GM21737 (cell line): ENCODE results near the gene SOX5.

Experiments
- ATAC-seq: cut with Tn5 transposase; IDR thresholded peaks from one replicate; pipeline ENCODE4 v1.9.1; 2021; ENCODE audit warnings: mild to moderate bottlenecking, moderate library complexity; ENCODE audit not compliant: unreplicated experiment

SOX5 gene

DNA sequence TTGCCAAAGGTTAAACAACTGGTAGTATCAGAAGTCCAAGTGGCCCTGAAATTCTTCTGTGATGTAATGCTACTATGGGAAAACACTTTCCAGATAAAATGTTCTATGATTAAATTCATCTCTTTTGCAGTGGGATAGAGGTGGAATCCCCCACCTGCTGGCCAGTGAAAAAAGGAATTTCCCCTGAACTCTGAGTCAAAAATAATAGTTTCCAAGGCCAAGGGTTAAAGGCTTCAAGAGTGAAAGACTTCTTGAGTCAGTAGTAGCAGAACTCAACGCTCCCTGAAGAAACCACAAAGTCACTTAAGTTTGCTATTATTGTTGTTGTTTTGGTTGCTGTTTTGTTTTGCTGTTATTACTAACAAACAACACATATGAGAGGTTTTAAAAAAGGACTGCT, 330.8 kb downstream of the SOX5 start:
- peak; percentile 47 for ATAC-seq

DNA sequence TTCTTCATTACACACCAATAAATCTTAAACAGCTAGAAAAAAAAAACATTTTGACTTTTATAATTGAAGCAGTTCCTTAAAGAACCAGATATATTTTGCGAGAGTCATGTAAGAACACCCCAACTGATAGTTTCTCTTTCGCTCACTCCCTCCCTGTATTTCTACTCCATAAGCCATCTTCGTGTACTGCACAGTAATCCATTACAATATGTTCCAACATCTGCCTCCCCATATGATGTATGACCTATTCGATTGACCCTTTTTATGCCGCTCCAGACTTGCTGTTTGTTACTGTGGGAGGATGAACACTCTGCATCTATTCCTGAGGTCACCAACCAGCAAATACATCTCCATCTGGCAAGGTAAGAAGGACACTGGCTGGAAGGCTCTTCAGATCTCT, 331.7 kb downstream of the SOX5 start:
- ATAC-seq: no peak

DNA sequence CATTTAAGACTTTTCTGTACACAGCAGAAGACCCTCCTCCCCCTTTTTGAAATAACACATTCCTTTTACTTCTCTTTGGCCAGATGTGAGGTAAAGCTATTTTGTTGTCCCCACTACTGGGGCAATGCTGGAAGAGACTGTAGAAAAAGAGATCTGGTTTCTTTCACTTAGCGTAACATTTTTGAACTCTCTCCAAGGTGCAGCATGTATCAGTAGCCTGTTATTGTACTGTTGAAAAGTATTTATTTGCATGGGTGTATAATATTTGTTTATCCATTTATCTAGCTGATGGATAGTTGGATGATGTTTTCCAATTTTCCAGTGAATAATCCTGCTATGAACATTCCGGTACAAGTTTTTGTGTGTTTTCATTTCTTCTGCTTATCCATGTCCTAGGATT, 335.2 kb downstream of the SOX5 start:
- no peak for ATAC-seq

DNA sequence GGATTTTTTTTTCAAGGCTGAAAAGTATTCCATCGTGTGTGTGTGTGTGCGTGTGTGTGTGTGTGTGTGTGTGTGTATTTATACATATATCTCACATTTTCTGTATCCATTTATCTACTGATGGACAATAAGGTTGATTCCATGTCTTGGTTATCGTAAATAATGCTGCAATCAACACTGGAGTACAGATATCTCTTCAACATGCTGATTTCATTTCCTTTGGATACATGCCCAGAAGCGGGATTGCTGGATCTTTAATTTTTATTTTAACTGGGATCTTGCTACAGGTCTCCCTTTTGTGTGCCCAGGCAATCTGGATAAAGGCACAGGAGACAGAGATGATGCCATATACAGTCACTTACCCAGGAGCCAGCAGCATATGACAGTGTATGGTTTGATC, 338.1 kb downstream of the SOX5 start:
- ATAC-seq: no peak

DNA sequence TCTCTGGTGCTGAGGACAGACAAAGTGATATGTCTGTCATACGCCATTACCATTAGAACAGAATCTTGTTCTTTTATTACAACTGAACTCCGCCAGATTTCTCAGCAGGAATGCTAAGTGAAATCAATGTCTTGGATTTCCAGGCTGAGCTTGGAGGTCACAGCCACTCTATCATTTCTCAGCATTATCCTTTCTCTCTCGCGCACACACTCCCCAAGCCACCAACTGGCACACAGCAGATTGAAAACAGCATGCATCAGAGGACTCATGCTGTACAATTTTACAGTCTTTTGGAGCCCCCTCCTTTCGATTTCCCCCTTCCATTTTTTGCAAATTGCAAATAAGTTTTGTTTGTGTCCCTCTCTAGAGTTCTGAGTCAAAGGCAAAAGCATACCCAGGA, 348.6 kb downstream of the SOX5 start:
- ATAC-seq: no peak

DNA sequence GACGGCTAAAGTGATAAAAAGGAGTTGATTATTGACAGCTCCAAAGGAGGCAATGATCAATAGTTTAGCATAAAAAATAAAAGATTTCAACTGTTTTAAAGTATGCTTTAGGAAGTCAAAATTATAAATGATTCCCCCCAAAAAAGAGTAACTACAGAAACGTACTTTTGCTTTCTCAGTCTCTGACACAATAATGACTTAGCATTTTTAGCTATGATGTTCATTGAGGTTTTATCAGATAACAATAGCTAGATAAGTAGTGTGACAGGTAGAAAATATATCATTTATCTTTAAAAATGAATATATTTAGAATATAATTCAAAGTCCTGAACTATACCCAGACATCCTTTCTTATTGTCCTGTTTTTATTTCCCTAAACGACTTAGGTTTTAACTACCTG, 352.9 kb downstream of the SOX5 start:
- ATAC-seq: no peak

DNA sequence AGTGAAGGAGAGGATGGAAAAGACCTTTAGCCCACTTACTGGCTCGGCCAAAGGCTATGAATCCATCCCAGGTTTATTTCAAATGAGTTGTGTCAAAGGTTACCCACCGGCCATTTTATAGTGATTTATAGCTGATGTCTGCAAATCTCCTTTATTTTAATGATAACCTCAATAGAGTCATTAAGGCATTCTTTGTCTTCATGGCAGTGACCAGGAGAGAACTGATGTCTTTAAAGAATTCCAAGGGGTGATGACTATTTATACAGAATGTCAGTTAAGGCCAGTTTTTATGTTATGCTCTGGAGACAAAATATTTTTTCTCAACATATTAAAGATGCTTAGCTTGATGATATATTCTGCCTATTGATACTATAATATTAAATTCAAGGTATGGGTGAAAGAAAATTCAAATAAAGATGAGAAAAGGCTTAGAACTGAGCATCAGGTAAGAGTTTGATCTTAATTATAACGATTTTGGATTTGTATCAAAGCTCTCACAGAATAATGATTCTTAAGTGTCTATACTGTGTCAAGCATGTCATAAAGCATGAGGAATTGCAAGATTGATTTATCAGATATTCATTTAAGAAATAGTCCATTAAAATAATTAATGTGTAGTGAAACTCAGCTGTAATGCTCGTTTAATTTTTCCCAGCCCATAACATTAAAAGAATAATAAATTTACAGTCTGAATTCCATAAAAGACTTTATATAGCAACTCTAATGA, 361.5 kb downstream of the SOX5 start:
- no peak for ATAC-seq

DNA sequence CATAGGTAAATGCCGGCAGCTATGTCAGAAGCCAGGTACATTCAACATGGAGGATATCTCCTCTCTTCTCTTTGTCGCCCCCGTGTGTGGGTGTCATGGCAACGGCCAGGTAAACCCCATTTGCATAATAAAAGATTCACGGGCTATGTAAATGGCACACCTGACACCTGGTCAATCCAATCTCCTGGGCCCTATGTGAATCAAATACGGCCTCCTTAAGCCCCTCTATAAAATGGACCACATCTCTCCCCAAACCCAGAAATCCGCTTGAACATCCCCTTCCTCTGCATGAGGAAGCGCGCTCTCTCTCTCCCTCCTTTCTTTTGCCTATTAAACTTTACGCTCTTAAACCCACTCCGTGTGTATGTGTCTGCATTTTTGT, 363.7 kb downstream of the SOX5 start:
- ATAC-seq: no peak

DNA sequence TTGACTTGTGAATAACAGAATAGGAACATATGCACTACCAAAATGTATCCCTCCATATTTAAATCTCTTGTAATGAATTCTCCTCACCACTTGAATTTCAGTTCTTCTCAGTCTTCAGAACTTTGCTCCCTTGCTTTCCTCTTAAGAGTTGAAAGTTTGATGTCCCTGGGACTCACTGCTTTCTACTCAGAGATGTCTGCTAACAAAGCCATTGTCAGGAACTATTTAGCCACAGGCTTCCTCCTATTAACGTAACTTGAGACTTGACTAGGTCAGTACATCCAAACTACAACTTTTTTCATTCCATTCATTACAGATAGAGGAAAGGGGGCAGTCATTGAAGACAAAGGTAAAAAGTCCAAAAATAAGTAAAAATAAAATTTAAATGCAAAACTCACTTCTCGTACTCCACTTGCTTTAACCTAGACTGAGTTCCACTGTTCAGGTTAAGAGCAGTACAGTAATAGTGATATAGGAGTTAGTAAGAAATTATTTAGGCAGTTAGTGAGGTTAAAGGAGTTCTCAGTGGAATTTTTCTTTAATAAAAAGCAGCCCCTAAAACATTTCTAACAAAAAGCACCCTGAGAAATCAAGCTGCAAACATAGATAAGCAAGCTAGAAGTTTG, 364.2 kb downstream of the SOX5 start:
- no peak for ATAC-seq

DNA sequence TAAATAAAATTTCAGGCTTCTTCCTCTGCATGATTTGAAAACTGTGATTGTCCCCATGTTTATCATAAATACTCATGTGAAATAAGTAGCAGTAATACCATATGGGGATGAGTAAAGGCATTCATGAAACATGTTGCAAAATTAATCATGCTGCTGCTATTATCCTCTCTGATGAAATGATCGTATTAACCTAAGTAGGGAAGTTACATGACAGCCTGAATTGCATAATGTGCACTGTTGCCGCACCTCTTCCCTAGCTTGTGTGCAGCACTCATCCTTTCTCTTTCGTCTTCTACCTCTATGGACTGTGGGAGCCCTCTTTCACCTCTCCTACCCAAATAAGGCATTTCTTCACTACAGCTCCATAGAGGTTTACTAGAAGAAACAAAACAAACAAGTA, 367.6 kb downstream of the SOX5 start:
- ATAC-seq: no peak

DNA sequence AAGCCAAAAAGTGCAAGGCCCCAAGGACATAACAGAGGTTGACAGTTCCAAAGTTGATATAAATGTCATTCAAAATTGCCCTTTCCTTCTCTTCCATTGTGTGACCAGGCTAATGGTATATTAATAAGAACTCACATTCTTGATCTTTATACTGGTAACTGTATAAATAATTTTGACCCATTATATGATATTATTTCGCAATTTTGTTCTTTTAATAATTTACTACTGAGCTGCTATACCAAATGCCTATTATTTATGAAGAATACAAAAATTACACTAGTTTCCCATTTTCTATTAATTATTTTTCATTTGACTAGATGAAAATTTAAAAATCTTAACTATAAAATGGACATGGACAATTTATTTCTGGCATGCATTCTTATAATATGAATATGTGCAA, 370.2 kb downstream of the SOX5 start:
- no peak for ATAC-seq

DNA sequence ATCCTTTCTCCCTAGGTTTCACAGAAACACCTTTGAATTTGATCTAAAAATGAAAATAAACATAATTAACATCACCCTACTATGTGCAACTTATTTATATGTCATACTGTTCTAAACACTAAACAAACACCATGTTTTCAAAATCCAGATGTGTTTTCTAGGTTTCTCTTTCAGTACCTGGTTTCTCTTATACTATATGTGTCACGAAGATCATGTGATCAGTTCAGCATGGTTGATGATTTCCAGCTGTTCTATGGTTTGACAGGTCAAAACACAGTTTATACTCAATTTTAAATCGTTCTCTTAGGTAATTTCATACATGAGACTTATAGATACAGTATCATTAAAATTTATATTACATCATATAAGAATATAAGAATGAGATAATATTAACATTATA, 373.1 kb downstream of the SOX5 start:
- ATAC-seq: peak; percentile 75

DNA sequence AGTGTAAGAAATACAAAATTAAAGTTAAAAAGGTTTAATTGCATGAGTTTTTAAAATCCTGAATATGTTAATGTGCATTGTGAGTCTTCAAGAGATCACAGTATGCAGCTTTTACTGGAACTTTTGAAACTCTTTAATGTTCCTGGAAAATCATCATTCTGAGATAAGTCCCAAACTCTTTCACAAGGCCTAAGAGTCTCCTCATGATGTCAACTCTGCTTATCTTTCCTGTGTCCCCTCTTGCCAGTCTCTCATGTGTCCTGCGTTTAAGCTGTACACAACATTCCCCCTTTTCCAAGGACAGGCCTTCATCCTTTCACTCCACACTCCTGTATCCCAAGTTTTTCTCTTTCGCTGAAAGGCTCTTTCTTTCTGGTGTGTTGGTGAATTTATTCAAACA, 380.1 kb downstream of the SOX5 start:
- no peak for ATAC-seq

DNA sequence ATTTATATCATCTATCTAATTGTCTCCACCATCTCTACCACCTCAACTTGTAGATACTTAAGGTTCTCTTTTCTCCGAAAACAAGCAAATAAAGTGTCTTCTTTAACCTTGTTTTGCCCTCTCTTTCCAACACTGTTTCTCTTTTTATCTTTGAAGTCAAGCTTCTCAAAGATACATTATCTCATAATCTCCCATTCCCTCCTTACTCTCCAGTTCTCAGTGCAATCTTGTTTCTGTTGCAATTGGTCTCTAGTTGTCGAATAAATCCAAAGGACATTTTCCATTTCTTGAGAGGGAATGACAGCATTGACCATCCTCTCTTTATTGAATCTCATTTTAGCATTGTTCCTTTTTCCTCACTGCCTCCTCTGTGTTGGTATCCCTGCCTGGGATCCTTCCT, 383.3 kb downstream of the SOX5 start:
- ATAC-seq: no peak

DNA sequence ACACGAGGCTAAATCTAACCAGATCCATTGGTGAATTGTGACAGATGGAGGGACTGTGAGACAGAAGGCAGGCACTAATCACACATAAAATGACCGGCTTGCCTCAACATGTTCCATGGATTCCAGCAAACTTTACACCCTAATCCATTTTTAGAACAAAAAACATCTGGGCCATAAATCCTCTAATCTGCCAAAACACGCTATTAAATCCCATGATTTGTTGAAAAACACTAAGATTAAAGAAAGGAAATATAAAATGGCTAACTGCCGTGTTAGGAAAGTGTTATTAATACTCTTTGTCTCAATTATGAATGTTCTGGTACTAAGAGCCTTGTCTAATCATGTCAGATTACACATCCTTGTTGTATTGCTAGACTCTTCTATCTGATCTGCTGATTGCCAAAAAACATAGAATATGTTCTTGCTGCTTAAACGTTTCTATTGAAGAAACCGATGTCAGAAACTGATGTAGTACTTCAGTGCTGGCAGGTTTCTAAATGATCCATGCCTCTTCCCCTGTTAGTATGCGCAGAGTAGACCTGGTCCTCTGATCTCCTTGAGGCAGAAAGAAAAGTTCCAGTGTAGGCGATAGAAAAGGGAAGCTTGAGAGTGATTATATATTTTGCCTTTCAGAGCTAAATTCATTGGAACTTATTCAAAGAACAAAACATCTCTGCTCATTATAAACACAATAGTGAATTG, 384.9 kb downstream of the SOX5 start:
- no peak for ATAC-seq

DNA sequence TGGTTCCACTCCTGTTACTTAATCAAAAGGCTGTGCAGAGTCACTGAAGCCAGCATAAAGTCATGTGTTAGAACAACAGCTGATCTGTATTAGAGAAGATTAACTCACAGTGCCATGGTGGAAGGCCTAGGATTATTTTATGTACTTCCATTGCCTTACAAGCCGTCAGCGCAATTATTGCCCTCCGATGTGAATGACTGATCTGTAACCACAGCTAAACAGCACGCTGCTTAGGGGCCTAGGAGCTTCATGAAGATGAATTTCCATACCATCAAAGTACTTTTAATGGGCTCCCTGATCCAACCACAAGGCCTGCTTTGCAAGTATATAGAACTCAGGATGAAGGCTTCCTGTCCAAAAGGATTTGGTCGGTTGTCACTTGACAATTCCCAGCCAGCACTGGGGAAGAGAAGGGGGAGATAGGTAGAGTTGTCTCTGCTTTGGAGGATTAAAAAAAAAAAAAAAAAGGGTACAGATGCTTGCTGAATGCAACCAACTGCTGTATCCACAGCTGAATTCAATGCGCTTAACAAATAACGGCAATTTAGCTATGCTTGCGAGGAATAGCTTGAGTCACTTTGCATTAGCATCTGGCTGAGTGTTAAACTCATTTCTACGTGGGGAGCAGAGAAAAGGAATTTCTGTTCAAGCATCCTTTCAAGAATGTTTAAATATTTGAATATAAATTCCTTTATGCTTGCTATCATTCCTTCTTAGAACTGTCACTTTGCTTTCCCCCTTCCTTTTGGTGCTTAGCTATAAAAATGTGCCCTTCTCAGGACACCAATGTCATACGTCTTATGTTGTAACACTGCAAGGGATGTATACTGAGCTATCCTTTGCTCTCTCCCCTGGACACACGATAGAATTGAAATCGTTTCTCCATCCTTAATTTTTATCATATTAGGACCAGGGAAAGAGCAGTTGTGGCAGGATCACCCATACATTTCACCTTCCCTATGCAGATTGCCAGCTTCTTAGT, 387.8 kb downstream of the SOX5 start:
- ATAC-seq: no peak

DNA sequence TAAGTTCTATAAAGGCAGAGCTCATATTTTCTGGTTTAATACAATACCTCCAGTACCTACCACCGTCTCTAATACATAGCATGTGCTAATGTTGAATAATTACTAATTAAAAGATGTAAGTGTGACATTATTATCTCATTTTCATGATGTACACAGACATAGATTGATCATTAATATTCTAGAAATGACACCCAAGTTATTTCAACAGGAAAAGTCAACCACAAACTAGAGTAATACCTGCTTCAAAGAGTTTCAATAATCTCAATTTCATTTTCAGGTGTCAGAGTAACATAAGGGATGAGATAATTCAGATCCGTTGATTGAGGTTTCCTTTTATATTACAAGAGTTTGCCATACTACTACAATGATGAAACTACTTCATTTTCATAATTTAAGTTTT, 388.9 kb downstream of the SOX5 start:
- ATAC-seq: peak; percentile 90

DNA sequence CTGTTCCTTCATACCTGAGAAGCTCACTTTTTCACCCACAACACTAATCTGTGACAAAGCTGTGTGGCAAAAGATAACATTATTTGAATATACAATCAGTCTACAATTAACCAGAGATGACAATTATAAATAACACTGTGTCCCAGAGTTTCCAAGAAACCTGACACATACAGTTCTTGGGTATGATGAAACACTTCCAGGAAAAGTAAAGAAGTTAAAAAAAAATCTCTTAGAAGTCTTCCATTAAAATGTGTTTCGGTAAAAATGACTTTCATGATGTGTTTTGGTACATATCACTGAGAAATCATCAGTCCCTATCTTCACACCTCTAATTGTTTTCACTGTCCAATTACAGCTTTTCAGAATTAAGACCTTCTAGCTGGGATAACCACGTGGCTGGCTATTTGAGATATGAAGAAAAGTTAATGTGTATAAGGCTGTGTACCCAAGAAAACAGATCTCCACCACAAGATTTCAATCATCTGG, 390.2 kb downstream of the SOX5 start:
- no peak for ATAC-seq

DNA sequence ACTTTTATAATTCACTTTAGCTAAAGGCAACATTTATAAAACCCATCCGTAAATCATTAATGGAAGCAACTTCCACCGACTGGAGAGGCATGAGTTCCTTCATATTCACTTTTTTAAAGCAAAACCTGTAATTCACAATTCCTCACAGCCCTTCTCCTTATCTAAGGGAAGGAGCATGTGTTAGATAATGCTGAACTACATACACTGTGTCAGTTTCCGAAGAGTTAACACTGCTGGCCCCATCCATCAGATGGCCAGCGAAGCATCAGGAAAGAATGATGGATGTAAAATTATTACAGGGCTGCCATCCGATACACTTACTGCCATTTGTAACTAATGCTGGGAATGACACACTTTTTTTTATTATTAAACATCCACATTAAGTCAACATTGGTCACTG, 392.8 kb downstream of the SOX5 start:
- ATAC-seq: no peak

DNA sequence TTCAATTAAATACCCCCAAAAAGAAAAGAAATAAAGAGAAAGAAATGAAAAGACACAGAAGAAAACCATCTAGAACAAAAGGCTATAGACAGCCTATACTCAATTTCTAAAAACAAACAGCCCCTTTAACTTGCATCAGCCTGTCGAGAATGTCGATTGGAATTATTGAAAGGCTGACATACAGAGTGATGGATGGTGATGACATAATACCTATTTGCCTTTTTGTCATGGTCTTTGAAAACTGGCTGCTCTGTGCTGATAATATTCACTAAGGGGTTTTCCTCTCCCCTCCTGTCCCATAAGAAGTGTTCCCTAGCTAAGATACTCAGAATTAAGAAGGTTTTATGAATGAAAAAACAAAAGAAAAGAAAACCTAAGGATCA, 393.7 kb downstream of the SOX5 start:
- ATAC-seq: no peak

DNA sequence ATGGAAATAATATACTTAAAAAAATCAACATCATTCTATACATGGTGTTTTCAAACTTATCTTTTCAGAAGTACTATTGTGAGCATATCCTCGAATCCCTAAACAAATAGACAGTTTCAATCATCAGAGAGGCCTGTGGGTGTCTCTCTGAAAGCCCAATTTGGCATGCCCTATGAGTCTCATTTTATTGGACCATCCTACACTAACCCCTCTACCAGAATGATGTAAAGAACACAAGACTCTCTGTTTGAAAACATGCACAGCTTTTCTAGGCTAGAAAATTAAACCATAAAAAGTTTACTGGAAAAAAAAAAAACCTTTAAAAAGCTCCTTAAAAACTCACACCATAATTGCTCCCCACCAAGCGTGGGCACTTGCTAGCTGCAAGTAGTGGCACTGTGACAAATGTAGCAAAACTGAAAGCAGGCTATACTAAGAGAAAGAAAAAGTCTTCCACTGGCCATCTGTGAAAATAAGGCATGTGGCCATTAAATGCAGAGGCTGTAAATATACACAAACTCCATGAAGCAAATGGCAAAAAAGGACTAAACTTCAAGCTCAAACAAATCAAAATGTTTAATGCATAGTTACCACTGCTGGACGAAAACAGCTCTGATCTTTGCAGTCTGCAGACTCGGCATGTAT, 394.2 kb downstream of the SOX5 start:
- ATAC-seq: no peak
